HCT116 (cell line): Measurements from ENCODE around the gene NEO1. TPM values are rescaled to one million over a fixed set of nuclear protein-coding genes. Genes with fewer than 3 reads are reported as not detected.

Experiments used
- ATAC-seq: fragments of 200-7000 bp; cut with Tn5 transposase; 2 replicates; pipeline ENCODE4 v1.9.1; 2020; ENCODE audit warnings: mild to moderate bottlenecking, moderate library complexity
- BruUV-seq: library from RNA; stranded (reverse); fragments of 400-500 nt; replicated peaks from 2 replicates; lab custom pipeline; 2021; lab: Mats Ljungman, UMichigan
- CTCF ChIA-PET: fragments of 300-600 bp; sonication (Branson Sonifier 250); formaldehyde crosslinking; loops from one replicate; lab custom pipeline; 2021; ENCODE audit warnings: antibody characterized with exemption; lab: Charles Lee
- POLR2A ChIA-PET: fragments of 300-600, 350-600 bp; sonication (Branson Sonifier 250); formaldehyde crosslinking; loops from one replicate; lab custom pipeline; 2021; ENCODE audit warnings: antibody characterized with exemption; lab: Charles Lee
- RAD21 ChIA-PET, 2 experiments: fragments of 300-600 bp; sonication (Branson Sonifier 250); formaldehyde crosslinking; loops; one replicate each; lab custom pipeline; 2023; ENCODE audit warnings: low total read pairs in 2 of 2; ENCODE audit not compliant: uncharacterized antibody in 2 of 2, unreplicated experiment in 2 of 2, low non-redundant PET in 1 of 2; lab: Charles Lee
- DNase-seq: peaks from one replicate; pipeline ENCODE4 v3.0.0-alpha.2; 2010; ENCODE audit warnings: low read depth, low spot score
- H2AFZ ChIP-seq: fragments of 200-600 bp; shearing (Covaris generic), sonication (generic); 2 replicates; pipeline ENCODE4 v1.6.1; 2017; ENCODE audit warnings: low read depth, mixed run types, mixed read lengths, antibody characterized with exemption, low read length; ENCODE audit not compliant: poor library complexity, severe bottlenecking
- H3K27ac ChIP-seq: 2 replicates; pipeline ENCODE4 v1.5.1; 2012; ENCODE audit warnings: low read depth, low read length
- H3K27me3 ChIP-seq: fragments of 200-600 bp; sonication (generic); 2 replicates; pipeline ENCODE4 v1.6.1; 2016; ENCODE audit warnings: mixed run types, low read length, mixed read lengths; ENCODE audit not compliant: insufficient read depth
- H3K36me3 ChIP-seq, 2 experiments: fragments of 200-500 bp in 1 of 2; fragments of 200-600 bp in 1 of 2; sonication (Bioruptor generic) in 1 of 2; sonication (generic) in 1 of 2; 2 replicates each; pipeline versions ENCODE4 v1.5.1 to v1.6.1; 2014 to 2016; ENCODE audit warnings: low read length in 2 of 2, inconsistent platforms in 1 of 2, mixed read lengths in 1 of 2, mixed run types in 1 of 2; ENCODE audit not compliant: insufficient read depth in 2 of 2, control insufficient read depth in 1 of 2
- H3K4me1 ChIP-seq, 2 experiments: fragments of 200-600 bp in 1 of 2; sonication (generic) in 1 of 2; 2 replicates each; pipeline versions ENCODE4 v1.5.1 to v1.6.1; 2012 to 2017; ENCODE audit warnings: low read length in 2 of 2, inconsistent platforms in 1 of 2, mild to moderate bottlenecking in 1 of 2, mixed read lengths in 1 of 2, mixed run types in 1 of 2, moderate library complexity in 1 of 2; ENCODE audit not compliant: insufficient read depth in 2 of 2, control insufficient read depth in 1 of 2
- H3K4me2 ChIP-seq: fragments of 200-600 bp; sonication (generic); 2 replicates; pipeline ENCODE4 v1.6.1; 2017; ENCODE audit warnings: mixed run types, low read length, mixed read lengths
- H3K4me3 ChIP-seq, 2 experiments: fragments of 200-600 bp in 1 of 2; sonication (generic) in 1 of 2; replicated peaks in 1 of 2; 2 replicates each; pipeline ENCODE4 v1.5.1; 2011 to 2016; ENCODE audit warnings: low read length in 2 of 2, control low read depth in 1 of 2, low read depth in 1 of 2, mild to moderate bottlenecking in 1 of 2, mixed read lengths in 1 of 2, mixed run types in 1 of 2
- H3K79me2 ChIP-seq: fragments of 200-600 bp; sonication (generic); 2 replicates; pipeline ENCODE4 v1.6.1; 2017; ENCODE audit warnings: mild to moderate bottlenecking, mixed run types, low read length, moderate library complexity, mixed read lengths; ENCODE audit not compliant: insufficient read depth
- H3K9ac ChIP-seq: fragments of 200-600 bp; sonication (generic); 2 replicates; pipeline ENCODE4 v1.6.1; 2016; ENCODE audit warnings: low read length, mixed read lengths
- H3K9me2 ChIP-seq: fragments of 200-600 bp; sonication (generic), shearing (Covaris generic); 2 replicates; pipeline ENCODE4 v1.6.1; 2017; ENCODE audit warnings: mixed run types, mild to moderate bottlenecking, moderate library complexity; ENCODE audit not compliant: insufficient read depth
- H3K9me3 ChIP-seq, 2 experiments: fragments of 200-500 bp in 1 of 2; fragments of 200-600 bp in 1 of 2; sonication (Bioruptor generic) in 1 of 2; sonication (generic) in 1 of 2; 2 replicates each; pipeline ENCODE4 v1.6.1; 2014 to 2017; ENCODE audit warnings: low read length in 2 of 2, mixed read lengths in 2 of 2, inconsistent platforms in 1 of 2, low read depth in 1 of 2, mild to moderate bottlenecking in 1 of 2, mixed run types in 1 of 2, moderate library complexity in 1 of 2; ENCODE audit not compliant: control insufficient read depth in 1 of 2, insufficient read depth in 1 of 2
- H4K20me1 ChIP-seq: fragments of 200-600 bp; sonication (generic), shearing (Covaris generic); 2 replicates; pipeline ENCODE4 v1.6.1; 2017; ENCODE audit warnings: mixed run types, mild to moderate bottlenecking, moderate library complexity; ENCODE audit not compliant: insufficient read depth
- ATF3 ChIP-seq: IDR thresholded peaks from 2 replicates; pipeline ENCODE4 v1.6.1; 2012
- CBX3 ChIP-seq: IDR thresholded peaks from 2 replicates; pipeline ENCODE4 v1.6.1; 2012; ENCODE audit warnings: low read depth
- CTCF ChIP-seq, 3 experiments: fragments of 200-600 bp in 1 of 3; sonication (generic) in 1 of 3; IDR thresholded peaks in 2 of 3; conservative IDR thresholded peaks in 1 of 3; 2 replicates each; pipeline ENCODE4 v1.5.1; 2012 to 2017; ENCODE audit warnings: low read depth in 2 of 3, low read length in 2 of 3, antibody characterized with exemption in 1 of 3, borderline replicate concordance in 1 of 3, control low read depth in 1 of 3, mild to moderate bottlenecking in 1 of 3, mixed read lengths in 1 of 3, mixed run types in 1 of 3, moderate library complexity in 1 of 3; ENCODE audit not compliant: insufficient read depth in 1 of 3
- EGR1 ChIP-seq: IDR thresholded peaks from 2 replicates; pipeline ENCODE4 v1.6.1; 2012; ENCODE audit warnings: low read depth
- ELF1 ChIP-seq: IDR thresholded peaks from 2 replicates; pipeline ENCODE4 v1.6.1; 2012; ENCODE audit warnings: low read depth, borderline replicate concordance
- EZH2phosphoT487 ChIP-seq: fragments of 200-600 bp; IDR thresholded peaks from 2 replicates; pipeline ENCODE4 v1.6.1; 2018; ENCODE audit warnings: antibody characterized with exemption, borderline replicate concordance
- FOSL1 ChIP-seq: IDR thresholded peaks from 2 replicates; pipeline ENCODE4 v1.6.1; 2012; ENCODE audit warnings: low read depth
- JUND ChIP-seq: IDR thresholded peaks from 2 replicates; pipeline ENCODE4 v1.6.1; 2012
- MAX ChIP-seq: IDR thresholded peaks from 2 replicates; pipeline ENCODE4 v1.6.1; 2012
- POLR2A ChIP-seq: IDR thresholded peaks from 2 replicates; pipeline ENCODE4 v1.7.0; 2011; ENCODE audit warnings: borderline replicate concordance; ENCODE audit not compliant: insufficient read depth, insufficient read length; ENCODE audit errors: extremely low read depth
- POLR2AphosphoS5 ChIP-seq: IDR thresholded peaks from 2 replicates; pipeline ENCODE4 v1.6.1; 2011; ENCODE audit warnings: mild to moderate bottlenecking, low read depth, low read length, moderate library complexity
- SIN3A ChIP-seq: IDR thresholded peaks from 2 replicates; pipeline ENCODE4 v1.6.1; 2012; ENCODE audit warnings: low read depth
- SRF ChIP-seq: IDR thresholded peaks from 2 replicates; pipeline ENCODE4 v1.6.1; 2012; ENCODE audit warnings: low read depth
- TCF7L2 ChIP-seq: IDR thresholded peaks from 2 replicates; pipeline ENCODE4 v1.7.0; 2011; ENCODE audit warnings: borderline replicate concordance, inconsistent platforms; ENCODE audit not compliant: insufficient read depth, insufficient read length; ENCODE audit errors: extremely low read depth
- ZBTB33 ChIP-seq: IDR thresholded peaks from 2 replicates; pipeline ENCODE4 v1.6.1; 2011; ENCODE audit warnings: mild to moderate bottlenecking, low read length, moderate library complexity; ENCODE audit not compliant: insufficient replicate concordance; ENCODE audit errors: extremely low read depth
- ZFX ChIP-seq: fragments of 450-650 bp; IDR thresholded peaks from 2 replicates; pipeline ENCODE4 v1.6.1; 2017
- ZNF274 ChIP-seq: fragments of 200-500 bp; sonication (Bioruptor generic); IDR thresholded peaks from 2 replicates; pipeline ENCODE4 v1.6.1; 2014; ENCODE audit warnings: mild to moderate bottlenecking, low read depth, low read length, inconsistent platforms
- intact Hi-C: fragments of 100-400 bp; cut with micrococcal nuclease; formaldehyde crosslinking; loops from 2 replicates; pipeline ENCODE4 v1.10.0; 2022
- total RNA-seq: library from RNA; stranded (reverse); gene quantifications from one replicate; pipeline ENCODE4 v1.2.1, GENCODE V29; 2021; ENCODE audit not compliant: unreplicated experiment

NEO1 gene
- total RNA-seq, 1 experiment from 2014 or later: 30.0 TPM

GRCh38 chr15:73174171-73174570 is 121.9 kb downstream of the NEO1 start:
- no TSS peak for BruUV-seq
- Histone ChIP-seq H3K79me2 (no peaks in the 10 kb centered on the region), H3K9me3 (no peaks in the 10 kb centered on the region), H3K4me1 (no peaks in the 10 kb centered on the region), H3K36me3 (peaks cover 0 to 2% of the 10 kb centered on the region in 2 experiments; a peak in 1 of 4 replicates), H2AFZ (no peak overlapping the region), H3K9ac (no peak overlapping the region), H3K27ac (no peak overlapping the region), H3K9me2 (no peaks in the 10 kb centered on the region), H3K4me2 (no peak overlapping the region), H3K27me3 (no peaks in the 10 kb centered on the region), H3K4me3 (no peak overlapping the region), H4K20me1 (no peaks in the 10 kb centered on the region)
- POLR2A ChIA-PET: no interaction called here
- intact Hi-C loops: no loop called here
- ATAC-seq: no peak
- TF ChIP-seq ZFX (no peak), ZNF274 (no peak), MAX (no peak), ATF3 (no peak), SIN3A (no peak), CTCF (IDR thresholded peaks at IDR 0.05 in 2 of 3, conservative IDR thresholded peaks at IDR 0.05 in 1 of 3; ENCODE audit: borderline replicate concordance in 1 of 3, insufficient read depth in 1 of 3, low read depth in 2 of 3, low read length in 2 of 3) (no peak), POLR2AphosphoS5 (no peak), SRF (no peak), CBX3 (no peak), FOSL1 (no peak), TCF7L2 (no peak), ELF1 (no peak), POLR2A (no peak), EGR1 (no peak), ZBTB33 (no peak), JUND (no peak), EZH2phosphoT487 (no peak)
- DNase-seq: no peak
- RAD21 ChIA-PET: no interaction called here
- CTCF ChIA-PET: no interaction called here
